Small intestine (tissue), 7 donors: Measurements from ENCODE around the gene ABCB8. TPM values are rescaled to one million over a fixed set of nuclear protein-coding genes. Genes with fewer than 3 reads are reported as not detected.

Experiments used
- DNase-seq, 2 donors: peaks; one replicate each; pipeline versions ENCODE4 v3.0.0 to v3.0.0-alpha.2; 2013
- FAIRE-seq: peaks from 2 replicates; lab custom pipeline; 2012; peaks lifted over from hg19 to GRCh38; lab: Jason Lieb, UNC
- H3K27ac ChIP-seq, 3 donors: one replicate each; pipeline ENCODE4 v1.5.1; 2013; ENCODE audit warnings: low read length in 2 of 3, mild to moderate bottlenecking in 2 of 3, control low read depth in 1 of 3, inconsistent platforms in 1 of 3, low read depth in 1 of 3, moderate library complexity in 1 of 3
- H3K27me3 ChIP-seq, 3 donors: one replicate each; pipeline ENCODE4 v1.6.1; 2013; ENCODE audit warnings: low read length in 3 of 3, inconsistent platforms in 1 of 3; ENCODE audit not compliant: control insufficient read depth in 3 of 3, insufficient read depth in 3 of 3
- H3K36me3 ChIP-seq, 3 donors: one replicate each; pipeline ENCODE4 v1.6.1; 2013; ENCODE audit warnings: low read length in 3 of 3, inconsistent platforms in 1 of 3, low read depth in 1 of 3, mild to moderate bottlenecking in 1 of 3, moderate library complexity in 1 of 3; ENCODE audit not compliant: control insufficient read depth in 3 of 3, insufficient read depth in 2 of 3
- H3K4me1 ChIP-seq, 3 donors: one replicate each; pipeline ENCODE4 v1.6.1; 2013; ENCODE audit warnings: low read length in 2 of 3, inconsistent platforms in 1 of 3, low read depth in 1 of 3, mild to moderate bottlenecking in 1 of 3, moderate library complexity in 1 of 3; ENCODE audit not compliant: control insufficient read depth in 3 of 3, insufficient read depth in 2 of 3
- H3K4me3 ChIP-seq, 3 donors: one replicate each; pipeline ENCODE4 v1.5.1; 2013; ENCODE audit warnings: low read length in 3 of 3, control low read depth in 1 of 3, inconsistent platforms in 1 of 3, low read depth in 1 of 3, mild to moderate bottlenecking in 1 of 3, moderate library complexity in 1 of 3
- H3K9me3 ChIP-seq, 2 donors: one replicate each; pipeline ENCODE4 v1.6.1; 2013; ENCODE audit warnings: low read depth in 1 of 2, low read length in 1 of 2; ENCODE audit not compliant: control insufficient read depth in 2 of 2, insufficient read depth in 1 of 2
- WGBS, 3 donors: extraction: QIAGEN DNeasy Blood & Tissue Kit; methylation state at CpG; one replicate each; pipeline ENCODE4 v1.1.7; 2013; 5-methylcytosine and 5-hydroxymethylcytosine counted together
- polyA plus RNA-seq, 4 donors: library from polyadenylated mRNA; stranded (reverse) in 3 of 4; unstranded in 1 of 4; fragments of 200-250 nt in 3 of 4; fragments of 120-200 nt in 1 of 4; gene quantifications; one replicate each; pipeline versions ENCODE4 v1.2.1 to v1.2.3, GENCODE V29; 2013
- donor health status: healthy with polysubstance abuse.
- donor health status: control.
- donor health status: control.
- donor health status: Bipolar disorder and iron deficiency.
- donor health status: healthy.

ABCB8 gene
- polyA plus RNA-seq, 4 donors, result 15.4 to 29.9 (median 16.2) TPM

DNA sequence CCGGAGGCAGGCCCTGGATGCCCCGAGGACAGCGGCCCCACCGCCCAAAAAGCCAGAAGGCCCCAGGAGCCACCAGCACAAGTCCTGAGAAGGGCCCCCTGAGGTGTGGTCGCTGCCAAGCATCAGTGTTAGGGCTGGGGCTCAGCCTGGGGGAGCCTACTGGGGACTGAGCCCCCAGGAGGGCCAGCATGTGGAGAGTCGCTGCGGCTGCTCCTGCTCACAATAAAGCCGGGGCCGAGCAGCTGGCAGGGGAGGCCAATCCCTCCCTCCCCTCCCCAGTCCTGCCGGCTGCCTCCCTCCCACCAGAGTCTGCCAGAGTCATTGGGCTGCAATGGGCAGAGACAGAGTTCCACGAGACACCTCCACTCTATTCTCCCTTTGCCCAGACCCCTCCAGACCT, 17.0 kb downstream of the ABCB8 start:
- Histone ChIP-seq H3K36me3 (peaks cover 0 to 55% (median 5%) of the 10 kb centered on the region in 3 donors), H3K27me3 (peaks cover 0 to 10% (median 0%) of the 10 kb centered on the region in 3 donors), H3K27ac (no peak overlapping the region), H3K4me3 (no peak overlapping the region), H3K9me3 (no peaks in the 10 kb centered on the region), H3K4me1 (peaks cover 0 to 8% (median 0%) of the 10 kb centered on the region in 3 donors)
- FAIRE-seq (no peak), DNase-seq (no peak)
- WGBS, 3 donors, result 89 to 94% (median 93%) methylated on average over 11 of the region's 11 CpGs

DNA sequence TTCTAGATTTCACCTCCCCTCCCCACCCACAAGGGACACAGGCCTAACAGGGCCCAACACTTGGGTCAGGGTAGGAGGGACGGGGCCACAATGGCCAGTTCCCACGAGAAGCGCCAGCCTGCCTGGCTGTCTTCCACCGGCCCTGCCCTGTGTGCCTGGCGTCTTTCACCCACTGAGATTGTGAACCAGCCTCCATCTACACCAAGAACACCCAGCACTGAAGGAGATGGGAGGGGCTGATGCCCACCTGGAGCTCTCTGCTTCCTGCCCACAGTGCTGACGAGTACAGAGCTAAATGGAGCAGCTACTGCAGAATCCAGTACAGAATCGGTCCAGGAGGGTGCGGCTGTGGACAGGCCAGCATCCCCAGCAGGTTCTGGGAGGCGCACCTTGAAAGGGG, 17.7 kb downstream of the ABCB8 start:
- WGBS, 3 donors, result 81 to 87% (median 87%) methylated on average over 9 of the region's 9 CpGs

DNA sequence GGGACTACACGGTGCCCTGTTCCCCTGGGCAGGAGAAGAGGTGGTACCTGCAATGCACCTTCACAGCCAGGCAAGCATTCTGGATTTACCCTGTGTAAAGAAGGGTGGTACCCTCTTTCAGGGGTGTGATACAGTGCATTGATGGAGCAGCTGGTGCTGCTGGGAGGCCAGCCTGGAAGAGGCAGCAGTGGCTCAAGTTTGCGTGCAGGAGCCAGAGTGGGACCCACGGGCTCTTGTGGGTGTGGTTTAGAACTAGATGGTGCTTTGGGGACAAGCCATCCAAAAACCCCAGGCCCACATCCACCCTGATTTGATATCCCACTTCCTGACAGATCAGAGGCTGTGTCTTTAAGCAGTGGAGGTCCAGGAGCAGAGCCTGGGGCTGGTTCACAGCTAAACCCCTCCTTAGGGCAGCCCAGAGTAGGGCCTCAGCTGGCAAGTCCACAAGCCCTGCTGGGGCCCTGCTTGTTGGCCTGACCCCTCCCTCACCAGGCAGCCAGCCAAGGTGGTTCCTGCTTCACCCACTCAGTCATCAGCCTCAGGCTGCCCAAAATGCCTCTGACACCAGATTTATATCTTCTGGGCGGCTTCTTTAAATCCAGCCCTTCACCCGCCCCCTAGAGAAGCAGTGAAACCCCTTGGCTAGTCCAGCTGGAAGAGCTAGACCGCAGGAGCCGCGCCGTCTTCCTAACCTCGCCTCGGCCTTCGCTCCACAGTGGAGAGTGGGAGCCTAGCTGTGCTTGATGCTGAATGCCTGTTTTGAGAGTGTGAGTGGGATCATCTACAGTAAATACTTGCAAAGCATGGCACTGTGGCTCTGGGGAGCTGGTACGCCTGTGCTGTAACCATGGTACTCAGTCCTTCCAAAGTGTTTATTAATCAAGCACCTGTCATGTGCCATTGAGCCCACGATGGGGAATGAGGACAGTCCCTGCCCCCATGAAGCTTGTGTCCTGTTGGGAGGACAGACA, 18.6 kb downstream of the ABCB8 start:
- FAIRE-seq, result no peak
- H3K36me3 ChIP-seq, result peaks cover 0 to 43% (median 4%) of the 10 kb centered on the region in 3 donors
- WGBS, 3 donors, result 50 to 69% (median 68%) methylated on average over 14 of the region's 14 CpGs

More for the DNA sequence above, 17.7 kb downstream of the ABCB8 start:
- Histone ChIP-seq H3K27ac (no peak overlapping the region), H3K27me3 (peaks cover 0 to 16% (median 0%) of the 10 kb centered on the region in 3 donors), H3K4me1 (peaks cover 0 to 4% (median 0%) of the 10 kb centered on the region in 3 donors), H3K9me3 (no peaks in the 10 kb centered on the region), H3K4me3 (no peak overlapping the region), H3K36me3 (peaks cover 0 to 52% (median 5%) of the 10 kb centered on the region in 3 donors)
- DNase-seq (no peak), FAIRE-seq (no peak)

DNA sequence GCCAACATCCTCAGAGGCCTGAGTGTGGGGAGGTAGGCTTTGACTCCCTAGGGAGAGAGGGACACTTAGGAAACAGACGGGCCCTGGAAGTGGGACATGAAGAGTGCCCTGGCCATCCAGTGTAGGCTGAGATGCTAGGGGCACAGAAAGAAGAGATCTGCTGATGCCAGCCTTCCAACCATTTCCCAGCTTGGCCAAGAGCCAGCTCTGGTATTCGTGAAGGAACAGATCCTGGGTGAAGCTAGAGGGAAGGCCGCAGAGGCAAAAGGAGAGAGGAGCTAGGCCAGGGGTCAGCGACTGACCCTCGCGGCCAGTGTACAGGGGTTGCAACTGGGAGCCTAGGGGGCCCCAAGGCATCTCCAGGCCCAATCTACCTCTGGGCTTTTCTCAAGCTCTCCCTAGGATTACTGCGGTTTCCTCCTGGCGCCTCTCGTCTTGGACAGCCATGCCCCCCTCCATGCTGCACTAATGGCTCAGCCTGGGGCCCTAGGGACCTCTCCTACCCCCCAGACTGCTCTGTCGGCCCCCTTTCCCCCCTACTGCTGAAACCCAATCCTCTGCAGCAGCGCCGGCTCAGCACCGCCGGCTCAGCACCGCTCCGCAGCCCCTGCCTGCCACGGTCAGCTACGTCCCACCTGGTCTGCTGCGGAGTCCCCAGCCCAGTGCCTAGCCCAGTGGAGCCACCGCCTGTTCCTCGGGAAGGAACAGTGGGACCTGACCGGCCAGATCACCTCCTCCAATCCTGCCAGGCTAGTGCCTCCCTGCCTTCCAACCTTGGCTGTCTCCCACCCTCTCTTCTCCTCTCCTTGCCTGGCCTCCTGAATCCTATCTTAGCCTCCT, 19.9 kb downstream of the ABCB8 start, which contains the start of gene ASIC3:
Gene ASIC3 (plus strand): TSS at position 556 of the 840 bp plus-strand sequence. CDS start 355 bp downstream, outside the sequence.
- Histone ChIP-seq H3K9me3 (no peaks in the 10 kb centered on the region), H3K27ac (no peak within 1 kb of the TSS), H3K36me3 (peaks cover 0 to 40% (median 4%) of the 10 kb centered on the region in 3 donors), H3K4me3 (no peak within 1 kb of the TSS), H3K27me3 (peaks cover 0 to 16% (median 0%) of the 10 kb centered on the region in 3 donors), H3K4me1 (peaks cover 0 to 3% (median 0%) of the 10 kb centered on the region in 3 donors)
- FAIRE-seq, result no peak
- WGBS, 3 donors, result 78 to 83% (median 81%) methylated on average over 21 to 22 of the region's 22 CpGs
- no peak for DNase-seq

More for the DNA sequence above, 18.6 kb downstream of the ABCB8 start:
- peaks cover 0 to 3% (median 0%) of the 10 kb centered on the region in 3 donors for H3K4me1 ChIP-seq
- H3K27ac ChIP-seq, result no peak overlapping the region
- no peak for DNase-seq
- no peak overlapping the region for H3K4me3 ChIP-seq
- peaks cover 0 to 16% (median 0%) of the 10 kb centered on the region in 3 donors for H3K27me3 ChIP-seq
- H3K9me3 ChIP-seq, result no peaks in the 10 kb centered on the region

DNA sequence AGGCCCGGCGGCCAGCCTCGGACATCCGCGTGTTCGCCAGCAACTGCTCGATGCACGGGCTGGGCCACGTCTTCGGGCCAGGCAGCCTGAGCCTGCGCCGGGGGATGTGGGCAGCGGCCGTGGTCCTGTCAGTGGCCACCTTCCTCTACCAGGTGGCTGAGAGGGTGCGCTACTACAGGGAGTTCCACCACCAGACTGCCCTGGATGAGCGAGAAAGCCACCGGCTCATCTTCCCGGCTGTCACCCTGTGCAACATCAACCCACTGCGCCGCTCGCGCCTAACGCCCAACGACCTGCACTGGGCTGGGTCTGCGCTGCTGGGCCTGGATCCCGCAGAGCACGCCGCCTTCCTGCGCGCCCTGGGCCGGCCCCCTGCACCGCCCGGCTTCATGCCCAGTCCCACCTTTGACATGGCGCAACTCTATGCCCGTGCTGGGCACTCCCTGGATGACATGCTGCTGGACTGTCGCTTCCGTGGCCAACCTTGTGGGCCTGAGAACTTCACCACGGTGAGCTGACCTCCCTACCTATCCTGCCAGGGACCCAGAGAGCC, 20.7 kb downstream of the ABCB8 start:
- no peak for FAIRE-seq

DNA sequence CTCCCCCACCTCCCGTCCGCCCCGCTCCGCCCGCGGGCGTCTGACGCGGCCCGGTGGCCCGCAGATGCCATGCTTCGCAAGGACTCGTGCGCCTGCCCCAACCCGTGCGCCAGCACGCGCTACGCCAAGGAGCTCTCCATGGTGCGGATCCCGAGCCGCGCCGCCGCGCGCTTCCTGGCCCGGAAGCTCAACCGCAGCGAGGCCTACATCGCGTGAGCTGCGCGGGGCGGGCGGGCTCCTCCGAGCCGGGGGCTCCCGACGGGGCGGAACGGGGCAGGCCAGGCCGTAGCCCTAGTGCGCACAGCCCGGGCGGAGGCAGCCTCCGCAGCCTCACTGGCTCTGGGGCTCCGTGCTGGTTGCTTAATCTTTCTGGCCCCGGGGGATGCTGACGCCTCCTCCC, 22.9 kb downstream of the ABCB8 start:
- Histone ChIP-seq H3K36me3 (peaks cover 0 to 36% (median 0%) of the 10 kb centered on the region in 3 donors), H3K27ac (no peak overlapping the region), H3K4me1 (peaks cover 0 to 3% (median 0%) of the 10 kb centered on the region in 3 donors), H3K9me3 (no peaks in the 10 kb centered on the region), H3K4me3 (no peak overlapping the region), H3K27me3 (peaks cover 0 to 16% (median 0%) of the 10 kb centered on the region in 3 donors)
- DNase-seq, result peak; percentile 49 to 89
- no peak for FAIRE-seq
- WGBS, 3 donors, result 2 to 5% (median 2%) methylated on average over 44 to 50 of the region's 50 CpGs

More for the DNA sequence above, 20.7 kb downstream of the ABCB8 start:
- H3K36me3 ChIP-seq, result peaks cover 0 to 44% (median 4%) of the 10 kb centered on the region in 3 donors
- H3K4me1 ChIP-seq, result peaks cover 0 to 3% (median 0%) of the 10 kb centered on the region in 3 donors
- WGBS, 3 donors, result 89 to 90% (median 90%) methylated on average over 37 to 38 of the region's 38 CpGs
- H3K27me3 ChIP-seq, result peaks cover 0 to 16% (median 0%) of the 10 kb centered on the region in 3 donors
- no peak overlapping the region for H3K27ac ChIP-seq
- no peak for DNase-seq
- no peaks in the 10 kb centered on the region for H3K9me3 ChIP-seq
- H3K4me3 ChIP-seq, result no peak overlapping the region

DNA sequence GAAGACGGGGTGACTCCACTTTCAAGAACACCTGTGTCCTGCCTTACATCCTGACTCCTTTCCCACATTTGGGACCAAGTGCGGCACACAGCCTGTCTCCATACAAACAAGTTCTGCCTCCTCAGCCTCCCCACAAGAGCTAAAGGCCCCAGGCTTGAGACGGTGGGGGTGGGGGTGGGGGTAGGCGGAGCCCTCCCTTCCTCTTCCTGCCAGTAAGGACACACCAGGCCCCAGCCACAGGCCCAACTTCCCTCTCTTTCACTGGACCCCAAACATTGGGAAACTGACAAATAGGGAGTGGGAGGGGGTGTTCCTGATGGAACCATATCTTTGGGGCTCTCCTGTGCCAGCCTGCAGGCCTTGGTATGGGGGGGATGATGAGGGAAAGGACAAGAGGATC, 24.8 kb downstream of the ABCB8 start:
- Histone ChIP-seq H3K27me3 (peaks cover 0 to 16% (median 0%) of the 10 kb centered on the region in 3 donors), H3K9me3 (no peaks in the 10 kb centered on the region), H3K4me3 (no peak overlapping the region), H3K4me1 (peaks cover 0 to 14% (median 0%) of the 10 kb centered on the region in 3 donors), H3K27ac (no peak overlapping the region), H3K36me3 (peaks cover 0 to 30% (median 0%) of the 10 kb centered on the region in 3 donors)
- FAIRE-seq (no peak), DNase-seq (no peak)
- 68 to 78% (median 72%) methylated on average over 4 of the region's 4 CpGs for WGBS, 3 donors
